ENCODE data around the gene ANXA4.

ANXA4 gene

DNA sequence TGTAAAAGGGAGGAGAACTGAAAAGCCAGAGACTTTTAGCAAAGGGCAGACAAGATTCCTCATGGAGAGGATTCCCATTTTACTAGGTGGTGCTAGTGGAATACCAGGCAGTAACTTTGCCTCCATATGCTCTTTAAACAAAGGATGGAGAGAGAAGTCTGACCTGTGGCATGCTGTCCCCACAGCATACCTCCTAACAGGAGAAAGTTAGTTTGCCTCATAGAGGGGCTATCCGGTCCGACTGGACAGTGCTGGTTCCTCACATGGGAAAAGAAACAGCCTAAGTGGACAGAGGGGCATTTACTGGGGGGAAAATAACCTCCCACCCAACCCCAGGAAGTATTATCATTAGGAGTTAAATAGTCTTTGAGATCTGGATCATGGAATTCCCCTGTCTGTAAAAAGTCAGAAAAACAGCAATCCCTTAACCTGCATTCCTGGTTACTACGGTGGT, 55.9 kb downstream of the ANXA4 start:
- Histone ChIP-seq H3K27me3 (ENCODE audit: insufficient read depth, poor library complexity, severe bottlenecking) (no peaks in the 10 kb centered on the region), H3K27ac (replicated peaks) (no peak overlapping the region), H3K4me3 (replicated peaks; ENCODE audit: insufficient read depth, low read length) (no peak overlapping the region)
- no peak for DNase-seq (ENCODE audit: low read depth in 1 of 2, low spot score in 1 of 2)
- TF ChIP-seq, protein P1, sequence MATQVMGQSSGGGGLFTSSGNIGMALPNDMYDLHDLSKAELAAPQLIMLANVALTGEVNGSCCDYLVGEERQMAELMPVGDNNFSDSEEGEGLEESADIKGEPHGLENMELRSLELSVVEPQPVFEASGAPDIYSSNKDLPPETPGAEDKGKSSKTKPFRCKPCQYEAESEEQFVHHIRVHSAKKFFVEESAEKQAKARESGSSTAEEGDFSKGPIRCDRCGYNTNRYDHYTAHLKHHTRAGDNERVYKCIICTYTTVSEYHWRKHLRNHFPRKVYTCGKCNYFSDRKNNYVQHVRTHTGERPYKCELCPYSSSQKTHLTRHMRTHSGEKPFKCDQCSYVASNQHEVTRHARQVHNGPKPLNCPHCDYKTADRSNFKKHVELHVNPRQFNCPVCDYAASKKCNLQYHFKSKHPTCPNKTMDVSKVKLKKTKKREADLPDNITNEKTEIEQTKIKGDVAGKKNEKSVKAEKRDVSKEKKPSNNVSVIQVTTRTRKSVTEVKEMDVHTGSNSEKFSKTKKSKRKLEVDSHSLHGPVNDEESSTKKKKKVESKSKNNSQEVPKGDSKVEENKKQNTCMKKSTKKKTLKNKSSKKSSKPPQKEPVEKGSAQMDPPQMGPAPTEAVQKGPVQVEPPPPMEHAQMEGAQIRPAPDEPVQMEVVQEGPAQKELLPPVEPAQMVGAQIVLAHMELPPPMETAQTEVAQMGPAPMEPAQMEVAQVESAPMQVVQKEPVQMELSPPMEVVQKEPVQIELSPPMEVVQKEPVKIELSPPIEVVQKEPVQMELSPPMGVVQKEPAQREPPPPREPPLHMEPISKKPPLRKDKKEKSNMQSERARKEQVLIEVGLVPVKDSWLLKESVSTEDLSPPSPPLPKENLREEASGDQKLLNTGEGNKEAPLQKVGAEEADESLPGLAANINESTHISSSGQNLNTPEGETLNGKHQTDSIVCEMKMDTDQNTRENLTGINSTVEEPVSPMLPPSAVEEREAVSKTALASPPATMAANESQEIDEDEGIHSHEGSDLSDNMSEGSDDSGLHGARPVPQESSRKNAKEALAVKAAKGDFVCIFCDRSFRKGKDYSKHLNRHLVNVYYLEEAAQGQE (IDR thresholded peaks at IDR 0.05; ENCODE audit: insufficient replicate concordance, low read depth): no peak
- TF ChIP-seq SPI1 (IDR thresholded peaks at IDR 0.05; ENCODE audit: borderline replicate concordance, low read depth) (no peak), POLR2AphosphoS5 (IDR thresholded peaks at IDR 0.05; ENCODE audit: low read depth) (no peak), GABPA (IDR thresholded peaks at IDR 0.05; ENCODE audit: low read depth) (no peak)
- TF ChIP-seq, protein P2, sequence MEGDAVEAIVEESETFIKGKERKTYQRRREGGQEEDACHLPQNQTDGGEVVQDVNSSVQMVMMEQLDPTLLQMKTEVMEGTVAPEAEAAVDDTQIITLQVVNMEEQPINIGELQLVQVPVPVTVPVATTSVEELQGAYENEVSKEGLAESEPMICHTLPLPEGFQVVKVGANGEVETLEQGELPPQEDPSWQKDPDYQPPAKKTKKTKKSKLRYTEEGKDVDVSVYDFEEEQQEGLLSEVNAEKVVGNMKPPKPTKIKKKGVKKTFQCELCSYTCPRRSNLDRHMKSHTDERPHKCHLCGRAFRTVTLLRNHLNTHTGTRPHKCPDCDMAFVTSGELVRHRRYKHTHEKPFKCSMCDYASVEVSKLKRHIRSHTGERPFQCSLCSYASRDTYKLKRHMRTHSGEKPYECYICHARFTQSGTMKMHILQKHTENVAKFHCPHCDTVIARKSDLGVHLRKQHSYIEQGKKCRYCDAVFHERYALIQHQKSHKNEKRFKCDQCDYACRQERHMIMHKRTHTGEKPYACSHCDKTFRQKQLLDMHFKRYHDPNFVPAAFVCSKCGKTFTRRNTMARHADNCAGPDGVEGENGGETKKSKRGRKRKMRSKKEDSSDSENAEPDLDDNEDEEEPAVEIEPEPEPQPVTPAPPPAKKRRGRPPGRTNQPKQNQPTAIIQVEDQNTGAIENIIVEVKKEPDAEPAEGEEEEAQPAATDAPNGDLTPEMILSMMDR (IDR thresholded peaks at IDR 0.05; ENCODE audit: insufficient read depth, low read length): no peak

DNA sequence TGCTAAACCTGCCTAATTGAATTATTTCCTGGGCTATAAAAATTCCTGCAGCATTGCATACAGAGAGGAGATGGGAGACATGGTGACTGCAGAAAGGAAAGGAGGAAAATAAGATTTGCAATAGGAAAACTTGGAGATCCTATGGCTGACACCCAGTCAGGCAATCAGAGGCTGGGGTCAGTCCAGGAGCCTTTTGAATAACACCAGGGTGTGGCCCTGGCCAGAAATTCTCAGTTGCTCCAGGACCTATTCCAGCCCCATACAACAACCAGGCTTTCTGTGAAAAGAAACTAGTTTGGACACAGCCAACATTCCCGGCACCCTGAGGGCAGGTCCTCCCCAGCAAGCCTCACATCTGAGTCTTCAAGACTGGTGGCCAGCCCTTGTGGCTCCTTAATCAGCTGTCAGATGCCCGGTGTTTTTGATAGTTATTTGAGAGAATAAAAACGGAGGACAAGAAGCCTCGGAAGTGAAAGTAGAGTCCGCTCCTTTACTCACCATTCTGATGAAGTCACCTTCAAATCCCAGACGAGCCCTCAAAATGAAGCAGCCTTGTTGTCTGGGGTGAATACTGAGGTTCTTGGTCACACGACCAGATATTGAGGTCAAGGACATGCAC, 56.5 kb downstream of the ANXA4 start:
- TF ChIP-seq POLR2AphosphoS5 (IDR thresholded peaks at IDR 0.05; ENCODE audit: low read depth): no peak
- TF ChIP-seq, protein P2 (IDR thresholded peaks at IDR 0.05; ENCODE audit: insufficient read depth, low read length): no peak
- no peak for TF ChIP-seq SPI1 (IDR thresholded peaks at IDR 0.05; ENCODE audit: borderline replicate concordance, low read depth)
- TF ChIP-seq, protein P1 (IDR thresholded peaks at IDR 0.05; ENCODE audit: insufficient replicate concordance, low read depth): no peak
- no peak for TF ChIP-seq GABPA (IDR thresholded peaks at IDR 0.05; ENCODE audit: low read depth)
- H3K4me3 ChIP-seq (replicated peaks; ENCODE audit: insufficient read depth, low read length): no peak overlapping the region
- no peak for DNase-seq (ENCODE audit: low read depth in 1 of 2, low spot score in 1 of 2)
- no peaks in the 10 kb centered on the region for H3K27me3 ChIP-seq (ENCODE audit: insufficient read depth, poor library complexity, severe bottlenecking)
- H3K27ac ChIP-seq (replicated peaks): no peak overlapping the region

DNA sequence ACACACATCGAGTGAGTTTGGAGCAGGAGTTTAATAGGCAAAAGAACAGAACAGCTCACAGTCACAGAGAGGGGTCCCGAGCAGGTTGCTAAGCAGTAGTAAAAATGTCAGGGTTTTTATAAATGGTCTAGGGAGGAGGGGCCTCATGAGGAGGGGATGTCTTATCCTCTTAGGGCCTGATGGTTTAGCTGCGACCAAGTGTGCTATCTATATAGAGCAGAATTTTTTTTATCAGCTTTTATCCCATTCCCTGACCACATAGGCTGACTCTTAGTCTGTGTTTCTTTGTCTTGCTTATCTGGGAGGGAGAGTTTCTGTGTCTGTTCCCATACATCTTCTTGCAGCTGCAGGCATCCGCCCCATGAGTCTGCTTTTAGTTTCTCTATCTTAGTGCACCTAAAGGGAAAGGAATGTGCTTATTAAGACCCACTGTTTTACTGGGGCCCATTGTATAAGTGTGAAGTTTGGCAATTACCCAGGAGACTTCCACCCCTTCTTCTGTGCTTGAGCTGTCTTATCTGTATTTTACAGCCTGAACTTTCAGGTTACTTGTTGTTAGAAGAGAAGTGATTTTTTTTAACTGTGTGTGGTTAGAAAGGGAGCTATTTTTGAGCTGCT, 57.1 kb downstream of the ANXA4 start:
- Histone ChIP-seq H3K4me3 (replicated peaks; ENCODE audit: insufficient read depth, low read length) (no peak overlapping the region), H3K27ac (replicated peaks) (no peak overlapping the region), H3K27me3 (ENCODE audit: insufficient read depth, poor library complexity, severe bottlenecking) (no peaks in the 10 kb centered on the region)
- DNase-seq (ENCODE audit: low read depth in 1 of 2, low spot score in 1 of 2): no peak
- TF ChIP-seq POLR2AphosphoS5 (IDR thresholded peaks at IDR 0.05; ENCODE audit: low read depth) (no peak), GABPA (IDR thresholded peaks at IDR 0.05; ENCODE audit: low read depth) (no peak), SPI1 (IDR thresholded peaks at IDR 0.05; ENCODE audit: borderline replicate concordance, low read depth) (no peak)
- TF ChIP-seq, protein P2 (IDR thresholded peaks at IDR 0.05; ENCODE audit: insufficient read depth, low read length): no peak
- TF ChIP-seq, protein P1 (IDR thresholded peaks at IDR 0.05; ENCODE audit: insufficient replicate concordance, low read depth): no peak
